NCI-H187 treated with DMSO at 0.1 percent for 48 hours (cell line): ENCODE measurements around the gene CLEC14A.

Source experiments
- DNase-seq: peaks from one replicate; lab custom pipeline; 2025; lab: John Stamatoyannopoulos, UW

The CLEC14A gene

DNA sequence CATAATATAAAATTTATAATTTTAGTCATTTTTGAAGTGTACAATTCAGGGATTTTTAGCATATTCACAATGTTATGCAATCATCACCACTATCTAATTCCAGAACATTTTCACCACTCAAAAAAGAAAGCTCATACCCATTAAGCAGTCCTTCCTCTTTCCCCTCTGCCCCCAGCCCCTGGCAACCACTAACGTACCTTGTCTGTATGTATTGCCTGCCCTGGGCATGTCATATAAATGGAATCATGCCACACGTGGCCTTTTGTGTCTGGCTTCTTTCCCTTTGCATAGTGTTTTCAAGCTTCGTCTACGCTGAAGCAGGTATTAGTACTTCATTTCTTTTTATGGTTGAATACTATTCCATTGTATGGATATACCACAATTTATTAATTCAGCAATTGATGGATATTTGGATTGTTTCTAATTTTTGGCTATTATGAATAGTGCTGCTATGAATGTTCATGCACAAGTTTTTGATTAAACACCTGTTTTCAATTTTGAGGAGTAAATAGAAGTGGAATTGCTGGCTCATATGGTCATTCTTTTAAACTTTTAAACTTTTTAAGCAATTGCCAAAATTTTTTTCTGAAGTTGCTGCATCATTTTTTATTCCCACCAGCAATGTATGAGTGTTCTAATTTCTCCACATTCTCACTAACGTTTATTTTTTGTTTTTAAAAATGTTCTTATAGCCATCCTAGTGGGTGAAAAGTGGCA is 49.8 kb downstream of the CLEC14A start:
- DNase-seq: no peak

DNA sequence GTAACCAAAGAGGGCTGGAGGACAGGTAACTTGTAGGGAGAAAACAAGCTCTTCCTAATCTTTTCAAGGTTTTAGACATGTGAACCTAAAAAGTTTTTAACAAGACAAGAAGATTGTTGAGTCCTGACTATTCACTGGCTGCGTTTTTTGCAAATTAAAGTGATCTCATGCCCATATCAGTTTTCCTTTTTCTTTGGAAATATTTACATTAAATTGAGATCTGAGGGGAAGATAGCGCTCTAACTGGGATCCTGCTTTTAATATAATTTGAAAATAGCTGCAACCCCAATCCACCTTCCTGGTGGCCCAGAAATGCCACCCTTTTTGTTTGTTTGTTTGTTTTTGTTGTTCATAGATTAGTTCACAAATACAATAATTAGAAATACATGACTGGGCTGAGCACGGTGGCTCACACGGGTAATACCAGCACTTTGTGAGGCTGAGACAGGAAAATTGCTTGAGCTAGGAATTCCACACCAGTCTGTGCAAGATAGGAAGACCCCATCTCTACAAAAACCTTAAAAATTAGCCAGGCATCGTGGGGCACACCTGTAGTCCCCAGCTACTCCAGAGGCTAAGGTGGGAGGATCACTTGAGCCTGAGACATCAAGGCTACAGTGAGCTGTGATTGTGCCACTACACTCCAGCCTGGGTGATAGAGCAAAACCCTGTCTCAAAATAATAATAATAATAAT is 50.6 kb downstream of the CLEC14A start:
- DNase-seq: no peak

DNA sequence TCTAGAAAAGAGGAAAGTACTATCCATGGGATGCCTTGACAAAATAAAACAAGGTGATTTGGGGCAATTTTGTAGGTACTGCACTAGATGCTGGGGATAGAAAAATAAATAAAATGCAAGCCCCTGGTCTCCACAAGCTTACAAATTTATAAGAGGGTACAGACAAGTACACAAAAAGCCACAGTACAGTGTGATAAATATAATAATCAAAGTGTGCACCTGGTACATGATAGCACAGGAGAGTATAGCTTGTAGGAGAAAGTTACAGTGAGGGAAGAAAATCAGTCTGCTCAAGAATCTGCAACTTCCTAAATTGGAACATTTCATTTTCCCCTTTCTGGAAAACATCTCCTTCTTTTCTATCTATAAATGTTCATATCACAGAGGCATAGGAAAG is 51.2 kb downstream of the CLEC14A start:
- DNase-seq: no peak
